ENCODE measurements around the gene PDE5A. TPM values are rescaled to one million over a fixed set of nuclear protein-coding genes. Genes with fewer than 3 reads are reported as not detected.

The PDE5A gene
- polyA plus RNA-seq, 1 donor (not counting 4 experiments of a cell fraction or from before 2014, with no cell fraction given) = 3.6 TPM

- H4K20me1 ChIP-seq (ENCODE audit: control insufficient read depth, extremely low read depth, insufficient read depth, low read length) = no peaks in the 10 kb centered on the region
- no peaks in the 10 kb centered on the region for H3K27me3 ChIP-seq (ENCODE audit: control insufficient read depth, extremely low read depth, insufficient read depth, low read length)
- no peak for DNase-seq (ENCODE audit: low read depth, low spot score)
- dilution Hi-C loops (cut with MboI; ENCODE audit: extremely low pct_ligation_motif_present, low sequenced_read_pairs) = no loop called here
- no peak overlapping the region for H3K4me3 ChIP-seq (ENCODE audit: control insufficient read depth in 2 of 3, extremely low read depth in 1 of 3, insufficient read depth in 2 of 3, low read depth in 1 of 3, low read length in 3 of 3)
- H2AFZ ChIP-seq (ENCODE audit: control insufficient read depth, low read length) = no peak overlapping the region
- no peak overlapping the region for H3K4me2 ChIP-seq (ENCODE audit: control insufficient read depth, extremely low read depth, insufficient read depth, low read depth, low read length)
- no peaks in the 10 kb centered on the region for H3K9me1 ChIP-seq (ENCODE audit: control insufficient read depth, extremely low read depth, insufficient read depth, low read length)
- TF ChIP-seq EZH2 (IDR thresholded peaks at IDR 0.05; ENCODE audit: low read length) = no peak
- no peak for TF ChIP-seq CTCF (optimal IDR thresholded peaks at IDR 0.05 in 1 of 3, IDR thresholded peaks at IDR 0.05 in 1 of 3, conservative IDR thresholded peaks at IDR 0.05 in 1 of 3; ENCODE audit: extremely low read depth in 1 of 3, insufficient read depth in 2 of 3, low read length in 3 of 3)
- no peak overlapping the region for H3K9ac ChIP-seq (ENCODE audit: control insufficient read depth, extremely low read depth, insufficient read depth, low read length)
- H3K9me3 ChIP-seq (ENCODE audit: control insufficient read depth, low read depth, low read length) = no peaks in the 10 kb centered on the region
- FAIRE-seq = no peak
- H3K27ac ChIP-seq (ENCODE audit: control insufficient read depth, insufficient read depth, low read length) = no peak overlapping the region
- no peaks in the 10 kb centered on the region for H3K36me3 ChIP-seq (ENCODE audit: control insufficient read depth in 2 of 2, extremely low read depth in 1 of 2, insufficient read depth in 2 of 2, low read length in 2 of 2)
- H3K4me1 ChIP-seq (ENCODE audit: control insufficient read depth, extremely low read depth, insufficient read depth, low read length) = no peaks in the 10 kb centered on the region
- H3K79me2 ChIP-seq (ENCODE audit: control insufficient read depth, insufficient read depth, low read length) = no peaks in the 10 kb centered on the region
Observed at GRCh38 chr4:119550857-119551532, 77.6 kb downstream of the PDE5A start.

- dilution Hi-C loops (cut with MboI; ENCODE audit: extremely low pct_ligation_motif_present, low sequenced_read_pairs) = no loop called here
- H3K4me3 ChIP-seq (ENCODE audit: control insufficient read depth in 2 of 3, extremely low read depth in 1 of 3, insufficient read depth in 2 of 3, low read depth in 1 of 3, low read length in 3 of 3) = no peak overlapping the region
- DNase-seq (ENCODE audit: low read depth, low spot score) = no peak
- H3K27me3 ChIP-seq (ENCODE audit: control insufficient read depth, extremely low read depth, insufficient read depth, low read length) = no peaks in the 10 kb centered on the region
- H3K36me3 ChIP-seq (ENCODE audit: control insufficient read depth in 2 of 2, extremely low read depth in 1 of 2, insufficient read depth in 2 of 2, low read length in 2 of 2) = no peaks in the 10 kb centered on the region
- H3K9me3 ChIP-seq (ENCODE audit: control insufficient read depth, low read depth, low read length) = no peaks in the 10 kb centered on the region
- no peak overlapping the region for H2AFZ ChIP-seq (ENCODE audit: control insufficient read depth, low read length)
- no peaks in the 10 kb centered on the region for H4K20me1 ChIP-seq (ENCODE audit: control insufficient read depth, extremely low read depth, insufficient read depth, low read length)
- FAIRE-seq = no peak
- TF ChIP-seq EZH2 (IDR thresholded peaks at IDR 0.05; ENCODE audit: low read length) (no peak), CTCF (optimal IDR thresholded peaks at IDR 0.05 in 1 of 3, IDR thresholded peaks at IDR 0.05 in 1 of 3, conservative IDR thresholded peaks at IDR 0.05 in 1 of 3; ENCODE audit: extremely low read depth in 1 of 3, insufficient read depth in 2 of 3, low read length in 3 of 3) (no peak)
- no peaks in the 10 kb centered on the region for H3K9me1 ChIP-seq (ENCODE audit: control insufficient read depth, extremely low read depth, insufficient read depth, low read length)
- no peak overlapping the region for H3K9ac ChIP-seq (ENCODE audit: control insufficient read depth, extremely low read depth, insufficient read depth, low read length)
- H3K27ac ChIP-seq (ENCODE audit: control insufficient read depth, insufficient read depth, low read length) = no peak overlapping the region
- H3K4me1 ChIP-seq (ENCODE audit: control insufficient read depth, extremely low read depth, insufficient read depth, low read length) = no peaks in the 10 kb centered on the region
- H3K79me2 ChIP-seq (ENCODE audit: control insufficient read depth, insufficient read depth, low read length) = no peaks in the 10 kb centered on the region
- H3K4me2 ChIP-seq (ENCODE audit: control insufficient read depth, extremely low read depth, insufficient read depth, low read depth, low read length) = no peak overlapping the region
Observed at GRCh38 chr4:119549639-119550038, 79.0 kb downstream of the PDE5A start.

Data from keratinocyte (primary cell).